PC-9 (cell line): ENCODE measurements around the gene NOBOX. TPM values are rescaled to one million over a fixed set of nuclear protein-coding genes. Genes with fewer than 3 reads are reported as not detected.

ENCODE experiments used
- BruUV-seq: library from RNA; stranded (reverse); fragments of 400-500 nt; replicated peaks from 2 replicates; lab custom pipeline; 2021; lab: Mats Ljungman, UMichigan
- CTCF ChIA-PET: fragments of 300-600 bp; sonication (Branson Sonifier 250); formaldehyde crosslinking; loops from one replicate; lab custom pipeline; 2022; ENCODE audit warnings: antibody characterized with exemption; lab: Charles Lee
- POLR2A ChIA-PET: fragments of 300-600 bp; sonication (Branson Sonifier 250); formaldehyde crosslinking; loops from one replicate; lab custom pipeline; 2022; ENCODE audit warnings: antibody characterized with exemption; ENCODE audit not compliant: unreplicated experiment; lab: Charles Lee
- DNase-seq, 2 experiments: peaks; one replicate each; pipeline versions ENCODE4 v3.0.0 to v3.0.0-alpha.2; 2015 to 2022; ENCODE audit warnings: mixed read lengths in 1 of 2
- H2AFZ ChIP-seq: fragments of 200-600 bp; sonication (generic); 2 replicates; pipeline ENCODE4 v1.8.1; 2017; ENCODE audit warnings: antibody characterized with exemption
- H3F3A ChIP-seq: fragments of 200-600 bp; sonication (generic); 2 replicates; pipeline ENCODE4 v1.8.1; 2017; ENCODE audit warnings: antibody characterized with exemption, mild to moderate bottlenecking, low read depth; ENCODE audit not compliant: insufficient read depth
- H3K27ac ChIP-seq: fragments of 200-600 bp; sonication (generic); 2 replicates; pipeline ENCODE4 v1.6.1; 2016; ENCODE audit warnings: mixed run types
- H3K27me3 ChIP-seq: fragments of 200-600 bp; sonication (generic); 2 replicates; pipeline ENCODE4 v1.6.1; 2016; ENCODE audit warnings: low read depth, mixed run types; ENCODE audit not compliant: insufficient read depth
- H3K36me3 ChIP-seq: fragments of 200-600 bp; sonication (generic); 2 replicates; pipeline ENCODE4 v1.6.1; 2016; ENCODE audit warnings: low read depth, mixed run types
- H3K4me1 ChIP-seq: fragments of 200-600 bp; sonication (generic); replicated peaks from 2 replicates; pipeline ENCODE4 v1.6.1; 2016; ENCODE audit warnings: mixed run types; ENCODE audit not compliant: insufficient read depth
- H3K4me2 ChIP-seq: fragments of 200-600 bp; sonication (generic); 2 replicates; pipeline ENCODE4 v1.6.1; 2017; ENCODE audit warnings: mixed run types
- H3K4me3 ChIP-seq: fragments of 200-600 bp; sonication (generic); 2 replicates; pipeline ENCODE4 v1.6.1; 2016; ENCODE audit warnings: mixed run types
- H3K79me2 ChIP-seq: fragments of 200-600 bp; sonication (generic); 2 replicates; pipeline ENCODE4 v1.6.1; 2017; ENCODE audit warnings: low read depth, mixed run types
- H3K9me2 ChIP-seq: fragments of 200-600 bp; sonication (generic); 2 replicates; pipeline ENCODE4 v1.8.1; 2017; ENCODE audit warnings: mild to moderate bottlenecking; ENCODE audit not compliant: insufficient read depth
- H3K9me3 ChIP-seq: fragments of 200-600 bp; sonication (generic); 2 replicates; pipeline ENCODE4 v1.8.1; 2016; ENCODE audit warnings: low read depth; ENCODE audit not compliant: insufficient read depth
- H4K20me1 ChIP-seq: fragments of 200-600 bp; sonication (generic); 2 replicates; pipeline ENCODE4 v1.8.1; 2017; ENCODE audit not compliant: insufficient read depth
- EZH2 ChIP-seq: fragments of 200-600 bp; sonication (generic); IDR thresholded peaks from 2 replicates; pipeline ENCODE4 v1.8.0; 2017; ENCODE audit warnings: antibody characterized with exemption, low read depth
- intact Hi-C: fragments of 100-400 bp; cut with micrococcal nuclease; formaldehyde crosslinking; loops from one replicate; pipeline ENCODE4 v1.10.0; 2022; ENCODE audit not compliant: unreplicated experiment
- total RNA-seq: library from RNA; stranded (reverse); gene quantifications from 2 replicates; pipeline ENCODE4 v1.2.3, GENCODE V29; 2021
- TF ChIP-seq, protein P1 (sequence below): fragments of 200-600 bp; sonication (generic); conservative IDR thresholded peaks from 2 replicates; pipeline ENCODE4 v1.6.1; 2017; ENCODE audit warnings: mixed run types, antibody characterized with exemption, mild to moderate bottlenecking, moderate library complexity

The NOBOX gene
- total RNA-seq, 1 experiment from 2014 or later = not detected

DNA sequence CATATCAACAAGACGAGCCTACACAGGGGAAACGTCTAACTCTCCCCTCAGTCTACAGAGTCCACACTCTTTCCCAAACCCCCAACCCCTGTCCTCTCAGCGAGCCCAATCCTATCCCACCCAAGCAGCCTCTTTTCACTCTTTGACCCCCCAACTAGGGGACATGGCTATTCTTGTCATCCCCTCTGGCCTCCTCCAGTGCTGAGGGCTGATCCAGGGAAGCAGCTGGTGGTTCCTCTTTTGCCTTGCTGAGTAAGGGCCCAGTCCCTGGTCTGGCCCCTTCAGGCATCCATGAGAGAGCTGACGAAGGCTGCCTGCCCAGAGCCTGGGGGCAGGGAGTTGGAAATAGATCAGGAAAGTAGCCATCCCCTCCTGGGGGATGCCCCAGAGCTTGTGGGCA, 6.4 kb downstream of the NOBOX start:
- H2AFZ ChIP-seq = no peak overlapping the region
- no peaks in the 10 kb centered on the region for H3K9me2 ChIP-seq
- ChIA-PET POLR2A (no interaction called here), CTCF (no interaction called here)
- peaks cover 73% of the 10 kb centered on the region for H3K27me3 ChIP-seq
- no peak overlapping the region for H3K27ac ChIP-seq
- H3K79me2 ChIP-seq = no peaks in the 10 kb centered on the region
- H3K4me1 ChIP-seq = no peaks in the 10 kb centered on the region
- no peak for DNase-seq
- no TSS peak for BruUV-seq
- H3K36me3 ChIP-seq = no peaks in the 10 kb centered on the region
- no peaks in the 10 kb centered on the region for H3K9me3 ChIP-seq
- intact Hi-C loops = no loop called here
- H3F3A ChIP-seq = no peaks in the 10 kb centered on the region
- H3K4me3 ChIP-seq = no peak overlapping the region
- TF ChIP-seq EZH2 = no peak
- TF ChIP-seq, protein P1, sequence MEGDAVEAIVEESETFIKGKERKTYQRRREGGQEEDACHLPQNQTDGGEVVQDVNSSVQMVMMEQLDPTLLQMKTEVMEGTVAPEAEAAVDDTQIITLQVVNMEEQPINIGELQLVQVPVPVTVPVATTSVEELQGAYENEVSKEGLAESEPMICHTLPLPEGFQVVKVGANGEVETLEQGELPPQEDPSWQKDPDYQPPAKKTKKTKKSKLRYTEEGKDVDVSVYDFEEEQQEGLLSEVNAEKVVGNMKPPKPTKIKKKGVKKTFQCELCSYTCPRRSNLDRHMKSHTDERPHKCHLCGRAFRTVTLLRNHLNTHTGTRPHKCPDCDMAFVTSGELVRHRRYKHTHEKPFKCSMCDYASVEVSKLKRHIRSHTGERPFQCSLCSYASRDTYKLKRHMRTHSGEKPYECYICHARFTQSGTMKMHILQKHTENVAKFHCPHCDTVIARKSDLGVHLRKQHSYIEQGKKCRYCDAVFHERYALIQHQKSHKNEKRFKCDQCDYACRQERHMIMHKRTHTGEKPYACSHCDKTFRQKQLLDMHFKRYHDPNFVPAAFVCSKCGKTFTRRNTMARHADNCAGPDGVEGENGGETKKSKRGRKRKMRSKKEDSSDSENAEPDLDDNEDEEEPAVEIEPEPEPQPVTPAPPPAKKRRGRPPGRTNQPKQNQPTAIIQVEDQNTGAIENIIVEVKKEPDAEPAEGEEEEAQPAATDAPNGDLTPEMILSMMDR = no peak
- no peaks in the 10 kb centered on the region for H4K20me1 ChIP-seq
- no peak overlapping the region for H3K4me2 ChIP-seq

DNA sequence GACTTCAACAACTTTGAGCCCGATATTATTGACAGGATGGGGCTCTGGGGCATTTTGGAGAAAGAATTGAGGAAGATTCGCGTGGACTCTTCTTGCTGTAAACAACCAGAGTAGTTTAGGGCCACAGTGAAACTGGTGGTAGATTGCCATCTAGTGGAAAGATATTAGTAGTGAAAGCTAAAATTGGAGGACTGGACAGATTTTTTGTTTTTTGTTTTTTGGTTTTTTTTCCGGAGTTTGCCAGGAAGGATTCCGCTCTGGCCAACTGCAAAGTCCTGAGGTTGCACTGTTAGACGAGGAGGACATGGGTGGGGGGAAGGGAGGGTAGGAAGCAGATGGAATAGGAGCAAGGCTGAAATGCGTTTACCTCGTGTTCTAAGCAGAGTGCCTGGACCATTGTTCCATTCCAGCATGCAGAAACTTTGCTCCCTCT, 11.7 kb downstream of the NOBOX start:
- peak overlapping the region; percentile 18; the same call in 1 of the 2 replicates for H3K4me3 ChIP-seq
- POLR2A ChIA-PET = no interaction called here
- H4K20me1 ChIP-seq = no peaks in the 10 kb centered on the region
- peak overlapping the region; percentile 59 for H3K4me2 ChIP-seq
- peaks cover 25% of the 10 kb centered on the region; the same call in 1 of the 2 replicates for H3K27me3 ChIP-seq
- intact Hi-C loops = loop anchor here (1.0 to 5.0 kb wide), 3 partner anchors 45 to 335 kb away; no protein-coding TSS in a partner anchor
- H3K9me3 ChIP-seq = no peaks in the 10 kb centered on the region
- CTCF ChIA-PET = interaction anchor here (0.7 to 1.2 kb wide), 2 partner anchors 45 to 264 kb away, joined by 3 to 5 read pairs; no protein-coding TSS in a partner anchor
- no peak for TF ChIP-seq EZH2
- TF ChIP-seq, protein P1 = peak; percentile 85
- H3K79me2 ChIP-seq = no peaks in the 10 kb centered on the region
- H2AFZ ChIP-seq = no peak overlapping the region; the same call in 1 of the 2 replicates
- H3K27ac ChIP-seq = no peak overlapping the region
- H3K36me3 ChIP-seq = no peaks in the 10 kb centered on the region
- BruUV-seq = no TSS peak
- no peaks in the 10 kb centered on the region for H3F3A ChIP-seq
- H3K9me2 ChIP-seq = no peaks in the 10 kb centered on the region
- DNase-seq = peak in 1 of 2 experiments; percentile 16
- no peaks in the 10 kb centered on the region for H3K4me1 ChIP-seq

- Histone ChIP-seq H3K4me3 (no peak overlapping the region), H3F3A (no peaks in the 10 kb centered on the region), H4K20me1 (no peaks in the 10 kb centered on the region), H3K27ac (no peak overlapping the region), H3K4me2 (no peak overlapping the region), H3K27me3 (peaks cover 18% of the 10 kb centered on the region; the same call in 1 of the 2 replicates), H3K36me3 (no peaks in the 10 kb centered on the region), H3K9me2 (no peaks in the 10 kb centered on the region), H3K4me1 (no peaks in the 10 kb centered on the region), H3K9me3 (no peaks in the 10 kb centered on the region), H2AFZ (no peak overlapping the region), H3K79me2 (no peaks in the 10 kb centered on the region)
- intact Hi-C loops = loop anchor here (5.0 kb wide), 2 partner anchors 254 to 334 kb away; no protein-coding TSS in a partner anchor
- DNase-seq = no peak
- TF ChIP-seq, protein P1 = no peak
- no peak for TF ChIP-seq EZH2
- CTCF ChIA-PET = interaction anchor here (1.2 kb wide), 1 partner anchor 263 kb away, joined by 3 read pairs; no protein-coding TSS in a partner anchor
- POLR2A ChIA-PET = no interaction called here
- no TSS peak for BruUV-seq
Measured at GRCh38 chr7:144391014-144391413, 12.5 kb downstream of the NOBOX start.
